ENCODE results near the gene RGS14.

GRCh38 chr5:177376107-177376506, 18.4 kb downstream of the RGS14 start:
- TF ChIP-seq, protein P1, sequence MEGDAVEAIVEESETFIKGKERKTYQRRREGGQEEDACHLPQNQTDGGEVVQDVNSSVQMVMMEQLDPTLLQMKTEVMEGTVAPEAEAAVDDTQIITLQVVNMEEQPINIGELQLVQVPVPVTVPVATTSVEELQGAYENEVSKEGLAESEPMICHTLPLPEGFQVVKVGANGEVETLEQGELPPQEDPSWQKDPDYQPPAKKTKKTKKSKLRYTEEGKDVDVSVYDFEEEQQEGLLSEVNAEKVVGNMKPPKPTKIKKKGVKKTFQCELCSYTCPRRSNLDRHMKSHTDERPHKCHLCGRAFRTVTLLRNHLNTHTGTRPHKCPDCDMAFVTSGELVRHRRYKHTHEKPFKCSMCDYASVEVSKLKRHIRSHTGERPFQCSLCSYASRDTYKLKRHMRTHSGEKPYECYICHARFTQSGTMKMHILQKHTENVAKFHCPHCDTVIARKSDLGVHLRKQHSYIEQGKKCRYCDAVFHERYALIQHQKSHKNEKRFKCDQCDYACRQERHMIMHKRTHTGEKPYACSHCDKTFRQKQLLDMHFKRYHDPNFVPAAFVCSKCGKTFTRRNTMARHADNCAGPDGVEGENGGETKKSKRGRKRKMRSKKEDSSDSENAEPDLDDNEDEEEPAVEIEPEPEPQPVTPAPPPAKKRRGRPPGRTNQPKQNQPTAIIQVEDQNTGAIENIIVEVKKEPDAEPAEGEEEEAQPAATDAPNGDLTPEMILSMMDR (IDR thresholded peaks at IDR 0.05): no peak
- TF ChIP-seq ZFX (IDR thresholded peaks at IDR 0.05; ENCODE audit: borderline replicate concordance): no peak
